Measurements from ENCODE around the gene ARID1B. TPM values are rescaled to one million over a fixed set of nuclear protein-coding genes. Genes with fewer than 3 reads are reported as not detected.

The ARID1B gene
- total and polyA plus RNA-seq, 2 of the 4 experiments (the other 2 are of a cell fraction), result 14.5 to 20.1 TPM

GRCh38 chr6:156916130-156916801 is 139.1 kb downstream of the ARID1B start:
- 0 out of 2 replicates have a peak overlapping the region, but pooled peaks have one; percentile 8 for H2AK5ac ChIP-seq (ENCODE audit: low read depth, low read length)
- H3K23ac ChIP-seq (ENCODE audit: low read depth, low read length), result no peak overlapping the region; the same call in 1 of the 2 replicates
- no peaks in the 10 kb centered on the region for H3K27me3 ChIP-seq (ENCODE audit: control insufficient read depth, insufficient read depth, low read length)
- no peaks in the 10 kb centered on the region for H3K9me3 ChIP-seq (ENCODE audit: control insufficient read depth, insufficient read depth, low read length)
- H3K27ac ChIP-seq (ENCODE audit: insufficient read depth, low read length), result no peak overlapping the region
- intact Hi-C loops (cut with micrococcal nuclease), result no loop called here
- no peak overlapping the region for H2BK5ac ChIP-seq (ENCODE audit: low read depth, low read length, poor library complexity, severe bottlenecking)
- peaks cover 26% of the 10 kb centered on the region for H3K9me1 ChIP-seq (ENCODE audit: insufficient read depth, low read length)
- no TSS peak for BruUV-seq (replicated peaks)
- peak; percentile 74 for ATAC-seq (ENCODE audit: low read depth)
- no peak overlapping the region for H3K4me3 ChIP-seq (ENCODE audit: insufficient read depth, low read depth, low read length)
- WGBS, 2 experiments (ENCODE audit: extremely low coverage in 2 of 2, insufficient read length in 1 of 2), result no CpG with 5 or more reads among the region's 11 CpGs
- in situ Hi-C loops (cut with MboI; ENCODE audit: low sequenced_read_pairs), result no loop called here
- DNase-seq, result peak; percentile 37
- TF ChIP-seq RFX5 (IDR thresholded peaks at IDR 0.05; ENCODE audit: low read depth, low read length) (no peak), MAFK (IDR thresholded peaks at IDR 0.05; ENCODE audit: low read depth, low read length) (peak; percentile 39; the same call in 1 of the 2 replicates), BHLHE40 (IDR thresholded peaks at IDR 0.05; ENCODE audit: low read depth, low read length) (no peak)
- ChIA-PET CTCF (interaction anchor here (0.6 kb wide), 1 partner anchor 1113 kb away, joined by 3 read pairs; no protein-coding TSS in a partner anchor), POLR2A (ENCODE audit: unreplicated experiment) (interaction anchor here (1.2 kb wide), 1 partner anchor 27 kb away, joined by 7 read pairs; no protein-coding TSS in a partner anchor)
- no peak overlapping the region for H4K91ac ChIP-seq (ENCODE audit: insufficient read depth, low read depth, low read length)
- dilution Hi-C loops (cut with HindIII; ENCODE audit: low sequenced_read_pairs, unreplicated experiment), result no loop called here
- no peak overlapping the region for H2AK9ac ChIP-seq (replicated peaks; ENCODE audit: low read depth, low read length, poor library complexity)
- H3K79me1 ChIP-seq (ENCODE audit: low read depth in 1 of 2, low read length in 2 of 2), result peaks cover 30 to 72% of the 10 kb centered on the region in 2 experiments
- no peak overlapping the region for H2BK20ac ChIP-seq (ENCODE audit: low read depth, low read length)
- H3K4me2 ChIP-seq (ENCODE audit: low read depth, low read length), result peak overlapping the region; percentile 52; the same call in 1 of the 2 replicates
- H4K20me1 ChIP-seq (ENCODE audit: insufficient read depth, low read length), result peaks cover 25% of the 10 kb centered on the region
- no peak overlapping the region for H2BK120ac ChIP-seq (ENCODE audit: low read depth, low read length)
- H3K56ac ChIP-seq (ENCODE audit: extremely low read depth, insufficient read depth, low read length), result no peak overlapping the region
- H3K9ac ChIP-seq (ENCODE audit: low read depth, low read length), result no peak overlapping the region
- H2BK15ac ChIP-seq (ENCODE audit: low read depth, low read length), result no peak overlapping the region
- H3K36me3 ChIP-seq (ENCODE audit: control insufficient read depth, insufficient read depth, low read length), result peaks cover 2% of the 10 kb centered on the region; the same call in 1 of the 2 replicates
- H4K8ac ChIP-seq (ENCODE audit: low read depth in 2 of 2, low read length in 2 of 2), result no peak overlapping the region
- H3K18ac ChIP-seq (ENCODE audit: low read depth, low read length), result no peak overlapping the region
- H3K4ac ChIP-seq (ENCODE audit: low read depth, low read length), result no peak overlapping the region
- no peak overlapping the region; the same call in 1 of the 2 replicates for H4K5ac ChIP-seq (ENCODE audit: low read depth, low read length)
- H3K14ac ChIP-seq (replicated peaks; ENCODE audit: low read depth, low read length), result 0 out of 2 replicates have a peak overlapping the region, but pooled peaks have one; percentile 4
- peaks cover 10% of the 10 kb centered on the region for H3K4me1 ChIP-seq (ENCODE audit: control insufficient read depth, insufficient read depth, low read length)
- H2AFZ ChIP-seq (replicated peaks; ENCODE audit: low read length, poor library complexity), result no peak overlapping the region

Data from IMR-90 (cell line).